ENCODE data around the gene ABCG8. TPM values are rescaled to one million over a fixed set of nuclear protein-coding genes. Genes with fewer than 3 reads are reported as not detected.

Gene ABCG8
- total RNA-seq (2022; extraction: Qiagen RNA extraction; ENCODE audit: low read depth), result not detected in 5 replicates

GRCh38 chr2:43838560-43839267 is at the start of gene ABCG8, which contains the start of gene ABCG5:
ABCG8 (plus strand) TSS chr2:43838971; CDS start chr2:43839054, 83 bp downstream.
ABCG5 (minus strand) TSS chr2:43838839; CDS start chr2:43838679, 160 bp downstream.

Other genes starting within 250 kb of the ABCG8 start
- 20.4 to 30.1 TPM (median 25.5 TPM) in 5 replicates for gene THADA, start 242.9 kb upstream of the ABCG8 start, total RNA-seq (2022; extraction: Qiagen RNA extraction; ENCODE audit: low read depth)
- 0.65 to 1.5 TPM (median 0.75 TPM) in 5 replicates for gene PLEKHH2, start 201.7 kb upstream of the ABCG8 start, total RNA-seq (2022; extraction: Qiagen RNA extraction; ENCODE audit: low read depth)
- gene C1GALT1C1L, start 162.5 kb upstream of the ABCG8 start, total RNA-seq (2022; extraction: Qiagen RNA extraction; ENCODE audit: low read depth), result 1.2 to 2.3 TPM (median 1.7 TPM) in 5 replicates
- gene DYNC2LI1, start 64.9 kb upstream of the ABCG8 start, total RNA-seq (2022; extraction: Qiagen RNA extraction; ENCODE audit: low read depth), result 12.4 to 20.2 TPM (median 13.1 TPM) in 5 replicates
- gene ABCG5, start 132 bp upstream of the ABCG8 start, total RNA-seq (2022; extraction: Qiagen RNA extraction; ENCODE audit: low read depth), result 0.01 TPM in 1 of 5 replicates, not detected in the others
- gene LRPPRC, start 157.0 kb downstream of the ABCG8 start, total RNA-seq (2022; extraction: Qiagen RNA extraction; ENCODE audit: low read depth), result 90.0 to 106 TPM (median 103 TPM) in 5 replicates

Data from A549 treated with CpdA at 1 μM for 4 hours (cell line).